GM18907 (cell line): ENCODE measurements around the gene LRPAP1.
"Not testable (repeated sequence)": the region's sequence is repeated elsewhere in the genome, so short reads cannot be mapped to it uniquely, and the experiment has no call there.

Experiments
- ATAC-seq: cut with Tn5 transposase; IDR thresholded peaks from one replicate; pipeline ENCODE4 v1.9.1; 2021; ENCODE audit warnings: mild to moderate bottlenecking, moderate library complexity; ENCODE audit not compliant: unreplicated experiment

The LRPAP1 gene, protein sequence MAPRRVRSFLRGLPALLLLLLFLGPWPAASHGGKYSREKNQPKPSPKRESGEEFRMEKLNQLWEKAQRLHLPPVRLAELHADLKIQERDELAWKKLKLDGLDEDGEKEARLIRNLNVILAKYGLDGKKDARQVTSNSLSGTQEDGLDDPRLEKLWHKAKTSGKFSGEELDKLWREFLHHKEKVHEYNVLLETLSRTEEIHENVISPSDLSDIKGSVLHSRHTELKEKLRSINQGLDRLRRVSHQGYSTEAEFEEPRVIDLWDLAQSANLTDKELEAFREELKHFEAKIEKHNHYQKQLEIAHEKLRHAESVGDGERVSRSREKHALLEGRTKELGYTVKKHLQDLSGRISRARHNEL

DNA sequence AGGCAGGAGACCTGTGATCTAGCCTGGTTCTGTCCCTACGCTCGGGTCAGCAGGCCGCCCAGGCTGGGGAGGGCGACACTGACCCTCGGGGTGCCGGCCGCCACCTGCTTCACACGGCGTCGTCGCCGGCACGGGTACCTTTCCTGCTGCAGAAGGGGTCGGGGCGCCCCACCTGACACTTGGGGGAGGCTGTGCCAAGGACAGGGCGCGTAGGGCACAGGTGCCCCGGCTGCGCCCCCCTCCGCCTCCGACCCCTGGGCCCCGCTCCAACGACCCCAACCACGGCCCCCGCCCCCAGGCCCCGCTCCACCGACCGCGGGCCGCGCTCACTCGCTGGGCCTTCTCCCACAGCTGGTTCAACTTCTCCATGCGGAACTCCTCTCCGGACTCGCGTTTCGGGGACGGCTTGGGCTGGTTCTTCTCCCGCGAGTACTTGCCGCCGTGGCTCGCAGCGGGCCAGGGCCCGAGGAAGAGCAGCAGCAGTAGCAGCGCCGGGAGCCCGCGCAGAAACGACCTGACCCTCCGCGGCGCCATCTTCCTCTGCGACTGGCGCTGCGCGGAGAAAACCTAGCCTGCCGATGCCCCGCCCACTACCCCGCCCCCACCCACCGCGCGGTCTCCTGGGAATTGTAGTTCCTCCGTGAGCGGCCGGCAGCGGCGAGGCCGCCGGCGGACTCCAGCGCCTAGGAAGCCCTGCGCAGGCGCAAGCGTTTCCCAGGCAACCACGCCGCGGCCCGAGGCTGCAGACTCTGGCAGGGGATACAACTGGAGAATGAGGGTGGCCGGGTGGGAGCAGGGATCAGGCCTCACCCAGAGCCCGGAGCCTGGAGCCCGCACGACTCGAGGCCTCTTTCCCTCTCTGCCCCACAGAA lies at the start of gene LRPAP1:
LRPAP1 (minus strand) TSS at position 544 of the 872 bp plus-strand sequence; CDS start at position 534, 10 bp downstream.
- peak; percentile 88 for ATAC-seq

DNA sequence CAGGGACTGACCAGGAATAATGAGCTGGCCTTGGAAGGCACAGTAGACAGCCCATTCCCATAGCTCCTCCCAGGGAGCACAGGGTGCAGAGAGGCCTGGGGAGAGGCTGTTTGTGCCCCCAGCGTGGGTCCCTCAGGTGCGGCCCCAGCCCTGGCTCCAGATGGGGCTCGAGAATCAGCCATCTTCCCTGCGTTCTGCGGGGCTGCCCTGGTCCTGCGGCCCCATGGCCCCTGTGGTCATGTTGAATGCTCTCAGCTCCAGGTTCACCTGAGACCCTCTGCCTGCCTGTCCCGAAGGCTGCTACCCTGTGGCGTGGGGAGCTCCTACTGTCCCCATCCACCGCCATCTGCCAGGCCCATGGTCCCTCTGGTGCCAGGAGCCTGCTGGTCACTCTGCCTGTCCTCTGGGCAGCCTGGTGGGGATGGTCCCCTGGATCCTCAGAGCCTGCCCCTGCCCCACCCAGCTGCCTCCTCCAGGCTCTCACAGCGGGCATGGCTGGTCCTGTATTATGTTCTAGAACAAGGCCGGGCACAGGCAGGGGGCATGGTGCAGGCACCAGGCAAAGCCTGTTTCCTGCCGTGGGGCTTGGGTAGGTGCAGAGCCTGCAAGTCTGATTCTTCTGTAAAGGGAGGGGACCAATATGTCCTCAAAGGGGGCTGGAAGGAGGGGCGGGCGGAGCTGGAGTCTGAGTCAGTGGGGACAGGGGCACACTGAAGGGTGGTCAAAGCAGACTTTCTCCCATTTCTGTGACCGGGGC lies 49.3 kb upstream of the LRPAP1 start:
- not testable (repeated sequence) for ATAC-seq

DNA sequence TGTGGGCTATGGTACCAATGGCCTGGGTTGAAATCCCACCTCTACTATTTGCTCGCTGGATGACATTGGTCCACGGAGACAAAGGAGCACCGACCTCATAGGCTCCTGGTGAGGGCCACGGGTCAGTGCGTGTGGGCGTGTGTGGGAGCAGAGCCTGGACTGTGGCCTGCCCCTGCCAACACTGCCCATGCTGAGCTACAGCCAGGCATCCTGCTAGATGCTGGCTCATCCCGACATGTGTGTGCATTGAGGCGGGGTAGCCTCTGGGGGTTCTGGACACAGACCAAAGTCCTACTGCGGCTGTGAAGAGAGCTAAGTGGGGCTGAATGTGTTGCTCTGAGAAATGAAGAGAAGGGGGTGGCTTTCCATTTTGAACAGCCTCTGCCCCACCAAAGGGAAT lies 48.6 kb upstream of the LRPAP1 start:
- ATAC-seq, result not testable (repeated sequence)

GRCh38 chr4:3578527-3579144 lies 46.4 kb upstream of the LRPAP1 start:
- not testable (repeated sequence) for ATAC-seq

GRCh38 chr4:3578052-3578451 lies 45.8 kb upstream of the LRPAP1 start:
- not testable (repeated sequence) for ATAC-seq

- not testable (repeated sequence) for ATAC-seq
Measured at GRCh38 chr4:3577208-3577892, 45.1 kb upstream of the LRPAP1 start.

DNA sequence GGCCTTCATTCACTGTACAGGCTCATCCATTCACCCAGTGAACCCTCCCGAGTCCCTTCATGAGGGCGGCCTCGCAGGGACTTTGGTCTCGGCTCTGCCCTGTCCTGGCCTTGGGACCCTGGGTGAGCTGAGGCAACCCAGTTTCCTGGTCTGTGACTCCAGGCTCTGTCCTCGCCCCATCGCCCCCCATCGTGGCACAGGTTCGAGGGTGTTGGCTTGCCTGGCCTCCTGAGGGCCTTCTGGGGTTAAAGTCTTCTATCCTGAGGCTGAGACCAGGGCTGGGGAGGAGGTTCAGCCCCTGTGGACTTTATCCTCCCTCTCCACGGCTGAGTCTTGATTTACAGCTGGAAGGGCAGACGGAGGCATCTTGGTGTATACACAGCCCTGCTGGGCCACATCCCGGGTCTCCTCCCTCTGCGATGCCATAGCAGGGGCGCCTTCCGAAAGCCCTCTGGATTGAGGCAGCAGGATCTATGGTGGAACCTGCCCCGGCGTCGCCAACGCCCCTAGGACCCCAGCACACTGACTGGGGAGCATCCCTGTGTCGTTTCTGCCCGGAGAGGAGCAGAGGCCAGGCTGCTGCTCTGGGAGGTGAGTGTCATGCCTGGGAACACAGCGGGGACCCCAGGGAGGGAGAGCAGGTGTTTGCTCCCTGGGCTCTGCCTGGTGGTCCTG lies 44.4 kb upstream of the LRPAP1 start:
- ATAC-seq, result not testable (repeated sequence)

GRCh38 chr4:3575426-3576369 lies 43.5 kb upstream of the LRPAP1 start:
- not testable (repeated sequence) for ATAC-seq

DNA sequence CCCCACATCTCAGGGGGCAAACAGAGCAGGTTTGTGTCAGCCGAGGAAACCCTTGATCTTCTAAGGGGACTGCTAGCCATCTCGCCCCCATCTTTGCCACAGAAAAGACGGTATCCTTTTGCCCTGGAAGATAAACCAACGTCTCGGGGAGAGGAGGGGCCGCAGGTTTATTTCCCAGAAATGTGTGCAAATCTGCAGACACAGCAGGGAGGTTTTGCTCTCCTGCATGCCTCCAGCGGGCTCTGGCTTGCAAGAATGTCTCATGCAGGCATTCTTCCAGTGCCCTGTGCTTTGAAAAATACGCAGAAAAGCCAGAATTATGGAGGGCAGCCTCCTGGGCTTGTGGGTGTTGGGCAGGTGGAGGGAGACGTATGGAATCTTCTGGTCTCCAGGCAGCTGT lies 42.6 kb upstream of the LRPAP1 start:
- not testable (repeated sequence) for ATAC-seq

DNA sequence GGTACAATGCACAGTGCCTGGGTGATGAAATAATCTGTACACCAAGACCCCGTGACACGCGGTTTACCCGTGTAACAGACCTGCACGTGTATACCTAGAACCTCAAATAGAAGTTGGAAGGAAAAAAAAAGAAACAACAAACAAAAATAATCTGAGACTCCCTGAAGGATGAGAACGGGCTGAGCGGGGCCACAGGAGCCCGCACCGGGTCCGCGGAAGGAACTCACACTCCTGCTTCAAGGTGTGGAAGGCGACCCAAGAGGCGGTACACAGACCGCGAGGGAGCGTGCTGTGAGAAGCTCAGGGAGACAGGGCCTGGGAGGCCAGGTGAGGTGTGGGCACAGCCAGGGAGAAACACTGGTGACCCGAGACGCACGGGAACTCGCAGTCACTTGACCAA lies 42.1 kb upstream of the LRPAP1 start:
- not testable (repeated sequence) for ATAC-seq

DNA sequence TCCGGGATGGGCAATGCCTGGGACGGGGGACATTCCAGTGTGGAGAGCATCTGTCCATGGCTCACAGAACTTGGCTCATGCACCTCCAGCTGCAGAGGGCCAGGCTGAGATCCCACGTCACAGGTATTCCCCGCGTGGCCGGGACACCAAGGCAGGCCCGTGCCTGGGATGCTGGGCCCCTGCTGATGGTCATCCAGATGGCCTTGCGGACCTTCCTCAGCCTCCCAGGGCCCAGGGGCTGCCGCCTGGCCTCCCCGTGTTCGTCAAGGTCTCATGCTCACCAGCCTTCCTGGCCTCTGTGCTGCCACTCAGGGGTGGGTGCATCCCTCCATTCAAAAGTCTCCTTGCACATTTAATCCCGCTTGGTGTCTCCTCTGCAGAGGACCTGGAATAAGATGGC lies 40.9 kb upstream of the LRPAP1 start:
- ATAC-seq, result no peak

DNA sequence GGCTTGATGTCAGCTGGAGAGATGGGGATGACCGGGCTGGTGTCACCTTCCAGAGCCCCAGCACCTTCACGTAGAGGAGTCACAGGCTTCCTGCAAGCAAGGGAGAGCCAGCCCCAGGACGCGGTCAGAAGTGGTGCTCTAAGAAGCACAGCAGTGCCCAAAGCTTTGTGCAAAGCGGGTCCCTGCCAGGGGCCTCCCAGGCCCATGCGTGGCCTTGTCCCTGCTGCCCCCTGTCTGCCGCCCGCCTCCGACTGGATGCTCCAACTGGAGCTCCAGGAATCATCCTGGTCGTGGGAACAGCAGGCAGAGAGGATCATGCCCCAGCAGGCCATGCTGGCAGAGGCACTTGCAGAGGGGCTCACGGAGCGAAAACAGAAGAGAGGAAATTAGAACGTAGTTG lies 40.1 kb upstream of the LRPAP1 start:
- ATAC-seq, result no peak

DNA sequence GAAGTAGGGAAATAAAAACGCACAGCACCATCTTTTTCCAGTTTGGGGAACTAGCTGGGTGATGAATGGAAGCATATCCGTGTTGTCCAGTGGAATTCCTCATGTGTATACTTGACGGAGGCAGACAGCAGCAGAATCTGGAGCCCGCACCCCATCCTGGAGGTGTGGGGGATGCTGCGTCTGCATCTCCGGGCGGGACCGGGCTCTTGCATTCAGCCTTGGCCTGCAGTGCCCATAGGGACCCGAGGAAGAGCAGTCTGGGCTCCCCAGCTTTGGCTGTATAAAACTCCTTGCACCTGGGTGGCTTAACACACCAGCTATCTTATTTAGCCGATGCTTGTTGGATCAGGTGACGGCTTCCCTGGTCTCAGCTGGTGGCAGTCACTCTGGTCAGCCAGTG lies 39.7 kb upstream of the LRPAP1 start:
- ATAC-seq, result no peak

GRCh38 chr4:3570923-3571322 lies 38.7 kb upstream of the LRPAP1 start:
- not testable (repeated sequence) for ATAC-seq

DNA sequence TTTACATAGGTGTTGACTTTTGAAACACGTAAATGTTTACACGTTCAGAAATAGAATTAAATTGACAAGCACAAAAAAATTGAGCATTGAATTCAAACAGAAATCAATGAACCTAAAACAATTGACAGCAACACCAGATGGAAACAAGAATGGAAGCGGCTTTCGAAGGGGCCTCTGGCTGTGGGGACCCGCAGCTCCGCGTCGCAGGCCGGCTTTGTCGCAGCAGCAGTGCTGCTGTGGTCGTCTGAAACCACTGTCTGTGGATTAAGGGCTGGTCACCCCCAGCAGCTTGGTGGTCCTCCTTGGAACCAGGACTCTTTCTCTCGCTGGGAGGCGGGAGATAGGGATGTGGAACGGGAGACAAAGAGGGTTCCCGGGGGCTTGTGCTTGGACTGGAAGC lies 37.4 kb upstream of the LRPAP1 start:
- not testable (repeated sequence) for ATAC-seq

DNA sequence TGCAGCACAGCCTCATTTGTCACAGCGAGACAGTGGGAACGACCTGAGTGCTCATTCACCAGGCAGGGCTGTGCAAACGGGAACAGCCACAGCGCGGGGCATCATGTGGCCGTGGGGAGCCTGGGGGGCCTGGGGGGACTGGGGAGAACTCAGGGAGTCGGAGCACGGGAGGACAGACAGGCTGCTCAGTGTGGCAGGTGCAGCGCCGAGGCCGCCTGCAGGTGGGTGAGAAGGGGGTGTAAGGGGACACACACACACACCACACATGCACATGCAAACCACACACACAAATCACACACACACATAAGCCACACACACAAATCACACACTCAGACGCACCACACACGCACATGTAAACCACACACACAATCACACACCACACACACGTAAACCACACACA lies 34.5 kb upstream of the LRPAP1 start:
- ATAC-seq, result not testable (repeated sequence)

- not testable (repeated sequence) for ATAC-seq
Measured at GRCh38 chr4:3566301-3566700, 34.1 kb upstream of the LRPAP1 start.

DNA sequence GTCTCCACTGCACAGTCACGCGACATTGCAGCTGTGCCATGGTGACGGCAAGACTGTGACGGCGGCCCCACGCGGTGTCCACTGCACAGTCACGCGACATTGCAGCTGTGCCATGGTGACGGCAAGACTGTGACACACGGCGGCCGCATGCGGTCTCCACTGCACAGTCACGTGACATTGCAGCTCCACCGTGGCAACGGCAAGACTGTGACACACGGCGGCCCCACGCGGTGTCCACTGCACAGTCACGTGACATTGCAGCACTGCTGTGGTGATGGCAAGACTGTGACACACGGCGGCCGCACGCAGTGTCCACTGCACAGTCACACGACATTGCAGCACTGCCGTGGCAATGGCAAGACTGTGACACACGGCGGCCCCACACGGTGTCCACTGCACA lies 32.7 kb upstream of the LRPAP1 start:
- ATAC-seq, result not testable (repeated sequence)
